Stimulated activated CD8-positive, alpha-beta memory T cell treated with anti-CD3 and anti-CD28 coated beads, Interleukin-7, amount 100 ng/mL, for 48 hours (primary cell): Measurements from ENCODE around the gene ADK.
"Not testable (repeated sequence)": the region's sequence is repeated elsewhere in the genome, so short reads cannot be mapped to it uniquely, and the experiment has no call there.

Experiments used
- DNase-seq, 2 donors: peaks; one replicate each; pipeline ENCODE4 v3.0.0-alpha.2; 2020; ENCODE audit warnings: low read depth in 1 of 2; ENCODE audit errors: extremely low read depth in 1 of 2

Gene ADK

DNA sequence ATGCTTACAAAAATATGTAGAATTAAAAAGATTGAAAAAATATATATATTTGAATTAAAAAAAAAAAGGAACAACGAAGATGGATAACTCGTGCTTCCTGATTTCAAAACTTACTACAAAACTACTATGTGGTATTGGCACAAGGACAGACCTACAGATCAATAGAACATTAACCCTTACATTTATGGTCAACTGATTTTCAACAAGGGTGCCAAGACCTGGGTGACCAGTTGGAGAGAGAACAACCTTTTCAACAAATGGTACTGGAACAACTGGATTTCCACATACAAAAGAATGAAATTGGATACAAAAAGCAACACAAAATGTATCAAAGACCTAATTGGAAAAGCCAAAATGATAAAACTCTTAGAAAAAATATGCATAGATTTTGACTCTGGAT is 10.5 kb upstream of the ADK start:
- DNase-seq: no peak

GRCh38 chr10:74145133-74145532 is 5.9 kb upstream of the ADK start:
- DNase-seq: no peak

DNA sequence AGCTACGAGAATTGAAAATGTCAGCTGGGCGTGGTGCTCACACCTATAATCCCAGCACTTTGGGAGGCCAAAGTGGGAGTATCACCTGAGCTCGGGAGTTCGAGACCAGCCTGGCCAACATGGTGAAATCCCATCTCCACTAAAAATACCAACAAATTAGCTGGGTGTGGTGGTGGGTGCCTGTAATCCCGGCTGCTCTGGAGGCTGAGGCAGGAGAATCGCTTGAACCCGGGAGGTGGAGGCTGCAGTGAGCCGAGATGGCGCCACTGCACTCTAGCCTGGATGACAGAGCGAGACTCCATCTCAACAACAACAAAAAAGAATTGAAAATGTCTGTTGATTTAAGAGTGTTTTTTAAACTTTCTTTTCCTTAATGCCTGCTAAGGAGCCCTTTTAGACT is 4.0 kb upstream of the ADK start:
- DNase-seq: not testable (repeated sequence)

GRCh38 chr10:74150204-74150989 is 624 bp upstream of the ADK start, which contains the start of gene AP3M1:
Gene AP3M1, minus strand, starts transcription at chr10:74150828. Its CDS starts 12,449 bp downstream, at chr10:74138379.
- peak; percentile 43 to 73 for DNase-seq

DNA sequence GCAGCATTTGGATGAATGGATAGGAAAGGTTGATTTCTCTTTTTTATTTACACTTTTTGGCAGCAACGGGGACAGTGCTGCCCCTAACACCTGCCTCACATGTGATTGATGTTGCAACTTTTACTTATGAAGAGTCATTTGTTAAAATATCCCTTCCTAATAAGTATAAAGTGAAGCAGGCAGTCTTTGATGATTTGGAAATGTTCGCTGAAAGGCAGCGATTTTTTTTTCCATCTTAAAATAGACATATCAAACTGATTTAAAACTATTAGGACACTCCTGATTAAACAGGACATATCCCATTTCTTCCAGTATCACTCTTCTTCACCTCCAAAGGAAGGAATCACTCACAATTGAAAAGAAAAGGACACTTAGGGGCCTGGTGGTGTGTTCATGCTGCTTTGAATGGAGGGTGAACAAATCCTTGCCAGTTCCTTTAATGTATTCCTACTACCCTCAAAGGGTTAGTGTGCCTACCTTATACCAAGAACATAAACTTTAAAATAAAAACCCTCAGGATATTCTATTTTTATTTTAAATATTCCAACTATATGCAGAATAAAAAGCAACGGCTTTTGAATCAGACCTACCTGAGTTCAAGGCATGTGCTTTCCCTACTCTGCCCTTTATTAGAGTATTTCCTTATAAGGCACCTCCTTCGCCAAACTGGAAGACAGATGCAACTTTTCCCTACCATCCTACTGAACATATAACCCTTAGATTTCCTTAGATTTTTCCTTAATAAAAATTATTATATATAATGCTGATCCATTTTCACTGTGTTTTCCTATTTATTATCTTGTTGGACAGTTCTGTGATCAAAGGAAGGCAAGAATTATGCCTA is 1.1 kb downstream of the ADK start:
- no peak for DNase-seq

- DNase-seq: no peak
Measured at GRCh38 chr10:74153123-74153522, 2.1 kb downstream of the ADK start.

DNA sequence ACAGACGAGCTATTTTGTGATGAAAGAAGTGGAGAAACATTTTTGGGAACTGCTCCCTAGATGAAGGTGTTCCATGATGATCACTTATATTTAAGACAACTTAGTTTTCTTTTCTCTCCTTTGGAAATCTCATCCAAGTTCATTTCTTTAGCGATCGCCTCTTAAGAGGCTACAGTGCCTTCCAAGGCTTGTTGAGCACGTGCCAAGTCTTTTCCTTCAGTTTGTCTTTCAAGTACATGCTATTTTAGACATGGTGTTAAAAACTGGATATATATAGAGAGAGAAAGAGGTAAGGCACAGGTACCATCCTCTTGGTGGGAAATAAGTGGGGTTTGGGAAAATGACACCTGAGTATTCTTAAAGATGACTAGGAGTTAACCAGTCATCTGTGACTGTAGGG is 2.7 kb downstream of the ADK start:
- DNase-seq: no peak

- DNase-seq: no peak
Measured at GRCh38 chr10:74156919-74157289, 5.9 kb downstream of the ADK start.

GRCh38 chr10:74160013-74160412 is 9.0 kb downstream of the ADK start:
- DNase-seq: no peak

- no peak for DNase-seq
Measured at GRCh38 chr10:74163319-74164068, 12.5 kb downstream of the ADK start.

GRCh38 chr10:74164716-74165529 is 13.9 kb downstream of the ADK start:
- no peak for DNase-seq

DNA sequence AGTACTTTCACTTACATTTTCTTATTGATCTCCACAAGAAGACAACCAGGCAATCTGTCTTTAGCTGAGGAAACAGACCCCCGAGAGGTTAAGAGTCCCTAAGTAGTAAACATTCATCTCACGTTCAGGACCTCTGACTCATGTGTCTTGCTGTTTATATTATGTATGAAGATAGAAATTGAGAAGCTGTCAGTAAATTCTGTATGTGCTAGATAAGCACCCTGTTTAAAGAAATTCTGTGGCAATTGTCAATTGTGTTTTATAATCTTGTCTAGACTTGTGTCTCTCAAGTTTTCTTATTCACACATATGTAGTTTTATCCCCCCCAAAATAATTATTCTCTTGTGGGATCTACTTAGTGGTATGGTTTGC is 14.5 kb downstream of the ADK start:
- DNase-seq: no peak

GRCh38 chr10:74167443-74167842 is 16.4 kb downstream of the ADK start:
- no peak for DNase-seq

DNA sequence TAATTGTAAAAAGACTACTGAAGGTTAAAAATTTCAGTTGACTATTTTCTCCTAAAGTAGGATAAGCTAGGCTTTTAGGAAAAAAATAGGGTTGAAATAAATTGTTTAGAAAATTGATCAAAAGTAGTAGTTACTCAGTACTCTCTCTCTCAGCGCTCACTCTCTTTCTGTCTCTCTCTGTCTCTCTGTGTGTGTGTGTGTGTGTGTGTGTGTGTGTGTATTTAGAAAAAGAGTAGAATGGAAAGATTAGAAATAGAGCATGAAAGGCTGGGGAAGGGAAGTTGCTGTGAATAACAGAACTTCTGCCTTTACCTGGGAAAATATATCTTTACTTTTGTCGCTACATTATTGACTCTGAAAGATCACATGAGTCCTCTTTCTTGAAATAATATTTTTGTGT is 20.6 kb downstream of the ADK start:
- no peak for DNase-seq

DNA sequence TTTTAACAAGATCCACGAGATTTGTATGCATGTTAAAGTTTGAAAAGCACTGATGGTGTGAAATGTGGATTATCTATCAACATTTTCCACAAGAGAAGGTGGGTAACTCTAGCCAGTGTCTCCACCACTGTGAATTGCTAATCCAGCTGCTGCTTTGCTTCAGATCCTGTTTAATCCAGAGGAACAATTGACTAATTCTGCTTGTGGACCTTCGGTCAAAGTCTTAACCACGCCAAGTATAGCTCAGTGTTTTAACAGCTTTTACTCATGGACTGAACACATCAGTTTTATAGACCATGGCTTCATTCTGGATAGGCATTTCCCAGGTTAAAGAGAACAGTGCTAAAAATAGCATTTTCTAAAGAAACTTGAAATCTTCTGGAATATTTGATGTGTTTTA is 23.5 kb downstream of the ADK start:
- DNase-seq: no peak

- DNase-seq: no peak
Measured at GRCh38 chr10:74175510-74176379, 24.7 kb downstream of the ADK start.

GRCh38 chr10:74176380-74177139 is 25.5 kb downstream of the ADK start:
- peak; percentile 94 to 96 for DNase-seq

GRCh38 chr10:74177140-74177677 is 26.2 kb downstream of the ADK start:
- DNase-seq: peak in 1 of 2 donors; percentile 32
